GM21825 (cell line): ENCODE data around the gene PSME2.

Experiments
- ATAC-seq: cut with Tn5 transposase; IDR thresholded peaks from one replicate; pipeline ENCODE4 v1.9.1; 2021; ENCODE audit warnings: mild to moderate bottlenecking, moderate library complexity; ENCODE audit not compliant: unreplicated experiment

The PSME2 gene

DNA sequence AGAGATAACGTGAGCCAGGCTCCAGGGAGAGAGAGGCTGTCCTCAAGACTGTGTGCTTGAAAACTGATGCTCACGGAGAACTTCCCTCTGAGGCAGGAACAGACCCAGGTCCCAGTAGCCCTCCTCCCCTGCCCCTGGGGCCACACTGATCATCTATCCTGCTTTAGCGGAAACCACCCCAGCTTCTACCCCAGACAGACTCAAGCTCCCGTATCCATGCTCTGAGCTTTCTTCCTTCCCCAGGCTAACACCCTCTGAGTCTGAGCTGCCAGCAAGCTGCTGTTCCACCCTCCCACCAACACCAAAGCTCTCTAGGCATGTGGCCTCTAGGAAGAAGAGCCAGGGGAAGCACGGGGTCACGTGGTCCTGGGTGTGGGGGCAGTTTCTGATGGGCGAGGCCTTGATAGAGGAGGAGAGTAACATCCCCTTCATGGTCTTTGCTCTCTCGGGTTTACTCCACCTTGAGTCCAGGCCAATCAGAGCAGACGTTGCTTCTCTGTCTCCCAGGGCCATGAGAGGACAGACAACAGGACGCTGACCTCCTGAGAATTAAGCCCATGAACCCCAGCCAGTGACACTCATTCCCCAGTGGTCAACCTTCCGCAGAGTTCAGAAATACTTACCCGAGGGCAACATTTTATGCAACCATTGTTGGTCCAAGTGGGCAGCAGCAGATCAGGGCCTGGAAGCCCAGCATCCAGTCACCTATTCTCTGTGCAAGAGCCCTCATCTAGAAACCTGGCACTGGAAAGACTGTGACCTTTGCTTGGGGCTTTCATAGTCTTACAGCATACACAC lies 50.9 kb downstream of the PSME2 start:
- peak; percentile 71 for ATAC-seq

DNA sequence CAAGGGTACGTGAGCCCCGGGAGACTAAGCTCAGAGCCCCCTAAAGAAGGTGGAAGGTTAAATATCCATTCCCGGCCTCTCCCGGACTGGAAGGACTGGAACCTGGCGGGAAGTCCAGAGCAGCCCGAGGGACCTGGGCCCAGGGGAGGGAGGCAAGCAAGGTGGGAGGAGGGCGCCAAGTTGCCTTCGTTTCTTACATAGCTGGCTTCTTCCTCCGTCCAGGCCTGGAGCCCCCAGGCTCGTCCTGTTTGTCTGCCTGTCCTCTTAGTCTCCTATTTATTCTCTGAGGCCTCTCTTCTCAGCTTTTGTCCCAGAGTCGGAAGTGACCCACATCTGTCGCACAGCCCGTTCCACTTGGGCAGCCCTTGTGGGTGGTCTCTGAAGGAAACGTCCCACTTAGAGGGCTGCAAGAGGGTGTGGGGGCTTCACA lies 51.6 kb downstream of the PSME2 start:
- ATAC-seq = no peak

DNA sequence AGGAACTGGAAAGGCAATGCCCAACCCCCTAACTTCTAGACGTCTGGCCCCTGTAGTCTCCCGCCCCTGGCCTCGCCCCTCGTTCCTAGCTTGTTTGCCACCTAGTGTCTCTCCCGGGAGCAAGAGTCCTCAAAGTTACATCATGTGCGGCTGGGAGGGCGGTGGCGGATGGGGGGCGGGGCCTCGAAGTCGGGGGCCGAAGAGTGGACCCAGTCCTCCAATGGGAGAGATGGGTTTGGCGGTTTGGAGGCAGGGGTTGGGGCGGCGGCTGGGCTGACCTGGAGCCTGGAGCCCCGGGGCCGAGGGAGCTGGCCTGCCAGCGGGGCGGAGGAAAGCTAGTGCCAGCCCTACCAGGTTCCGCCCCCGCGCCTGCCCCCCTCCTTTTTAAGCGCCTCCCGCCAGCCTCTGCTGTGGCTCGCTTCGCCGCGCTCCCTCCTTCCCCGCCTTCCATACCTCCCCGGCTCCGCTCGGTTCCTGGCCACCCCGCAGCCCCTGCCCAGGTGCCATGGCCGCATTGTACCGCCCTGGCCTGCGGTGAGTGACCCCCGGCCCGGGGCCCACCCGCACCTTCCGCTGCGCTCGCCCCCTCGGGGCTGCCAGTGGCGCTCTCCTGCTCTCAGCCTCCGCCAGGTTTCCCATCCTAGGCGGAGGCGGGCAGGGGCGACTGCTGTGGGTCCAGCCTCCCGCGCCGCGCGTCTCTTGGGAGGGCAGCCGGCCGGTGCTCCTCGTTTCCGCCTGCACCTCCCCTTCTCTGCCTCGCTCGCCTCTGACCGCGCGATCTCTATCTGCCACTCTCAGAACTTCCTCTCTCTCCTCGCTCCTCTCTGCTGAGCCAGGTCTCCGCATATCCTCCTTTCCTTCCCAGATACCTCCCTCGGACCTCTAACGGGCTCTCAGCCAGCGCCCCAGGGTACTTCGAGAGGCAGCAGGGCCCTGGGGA lies 52.2 kb downstream of the PSME2 start, which contains the start of gene PCK2:
Gene PCK2 (plus strand): TSS at position 411 of the 940 bp plus-strand sequence. CDS start 95 bp downstream, at position 506.
- peak; percentile 46 for ATAC-seq
